Activated T-helper 17 cell treated with anti-CD3 and anti-CD28 coated beads, Interleukin-2, amount 50 U/mL, for 72 hours (primary cell): ENCODE measurements around the gene MED29. TPM values are rescaled to one million over a fixed set of nuclear protein-coding genes. Genes with fewer than 3 reads are reported as not detected.
"Not testable (repeated sequence)": the region's sequence is repeated elsewhere in the genome, so short reads cannot be mapped to it uniquely, and the experiment has no call there.

Experiments used
- ATAC-seq: fragments of 150-1000 bp; cut with Tn5 transposase; replicated peaks from 2 replicates; pipeline ENCODE4 v1.10.0; 2021; ENCODE audit warnings: mild to moderate bottlenecking, moderate library complexity
- H3K27ac Mint-ChIP-seq: one replicate; pipeline ENCODE4 v1.8.0; 2022; ENCODE audit warnings: mixed read lengths
- H3K27me3 Mint-ChIP-seq: one replicate; pipeline ENCODE4 v1.8.0; 2022; ENCODE audit warnings: mixed read lengths
- H3K36me3 Mint-ChIP-seq: one replicate; pipeline ENCODE4 v1.8.0; 2022; ENCODE audit warnings: low read depth, mild to moderate bottlenecking, mixed read lengths
- H3K4me1 Mint-ChIP-seq: one replicate; pipeline ENCODE4 v1.8.0; 2022; ENCODE audit warnings: mixed read lengths
- H3K4me3 Mint-ChIP-seq: one replicate; pipeline ENCODE4 v1.8.0; 2022; ENCODE audit warnings: mild to moderate bottlenecking, mixed read lengths
- H3K9me3 Mint-ChIP-seq: one replicate; pipeline ENCODE4 v1.8.0; 2022; ENCODE audit warnings: mixed read lengths
- total RNA-seq, 2 donors: library from RNA; stranded (reverse); gene quantifications; one replicate each; pipeline ENCODE4 v1.2.3, GENCODE V29; 2022

The MED29 gene
- total RNA-seq, 2 donors from 2014 or later, result 24.6 to 27.7 TPM

DNA sequence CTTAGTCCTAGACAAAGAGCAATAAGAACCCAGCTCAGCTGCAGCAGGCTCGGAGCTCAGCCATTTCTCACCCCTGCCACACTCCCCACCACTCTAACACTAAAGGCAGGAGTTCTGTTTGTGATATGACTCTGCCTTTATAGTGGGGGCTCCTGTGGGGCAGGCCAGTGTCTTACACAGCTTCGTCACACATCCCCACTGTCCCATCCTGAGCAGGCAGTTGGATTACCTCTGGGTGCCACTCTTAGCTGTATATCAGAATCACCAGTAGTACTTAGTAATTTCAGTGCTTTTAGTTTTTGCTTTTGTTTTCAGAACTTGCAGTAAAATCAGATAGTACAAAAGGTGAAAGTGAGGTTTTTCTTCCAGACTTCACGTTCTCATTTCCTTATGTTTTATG is 32.2 kb upstream of the MED29 start:
- Mint-ChIP-seq H3K4me1 (peaks cover 5% of the 10 kb centered on the region), H3K4me3 (no peak overlapping the region), H3K27ac (no peak overlapping the region), H3K36me3 (peaks cover 93% of the 10 kb centered on the region), H3K27me3 (no peaks in the 10 kb centered on the region), H3K9me3 (no peaks in the 10 kb centered on the region)
- ATAC-seq, result peak; percentile 32

DNA sequence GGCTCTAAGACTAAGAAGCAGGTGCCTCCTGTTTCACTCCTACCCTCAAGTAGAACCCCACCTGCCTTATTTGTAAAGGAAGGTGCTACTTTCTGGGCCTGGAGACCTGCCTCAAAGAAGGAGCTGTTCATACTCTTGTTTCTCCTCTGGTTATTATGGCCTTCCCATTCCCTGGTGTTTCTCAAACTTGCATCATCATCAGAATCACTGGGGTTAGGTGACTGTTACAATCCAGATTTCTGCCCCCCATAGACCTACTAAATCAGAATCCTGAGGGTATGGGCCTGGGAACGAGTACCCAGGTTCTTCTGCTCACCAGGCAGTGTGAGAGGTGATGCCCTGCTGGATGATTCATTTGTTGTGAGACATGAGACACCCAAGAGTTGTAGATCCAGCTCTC is 30.6 kb upstream of the MED29 start:
- Mint-ChIP-seq H3K4me3 (no peak overlapping the region), H3K4me1 (peaks cover 4% of the 10 kb centered on the region), H3K9me3 (no peaks in the 10 kb centered on the region), H3K27me3 (no peaks in the 10 kb centered on the region), H3K36me3 (peaks cover 92% of the 10 kb centered on the region), H3K27ac (no peak overlapping the region)
- ATAC-seq, result no peak

DNA sequence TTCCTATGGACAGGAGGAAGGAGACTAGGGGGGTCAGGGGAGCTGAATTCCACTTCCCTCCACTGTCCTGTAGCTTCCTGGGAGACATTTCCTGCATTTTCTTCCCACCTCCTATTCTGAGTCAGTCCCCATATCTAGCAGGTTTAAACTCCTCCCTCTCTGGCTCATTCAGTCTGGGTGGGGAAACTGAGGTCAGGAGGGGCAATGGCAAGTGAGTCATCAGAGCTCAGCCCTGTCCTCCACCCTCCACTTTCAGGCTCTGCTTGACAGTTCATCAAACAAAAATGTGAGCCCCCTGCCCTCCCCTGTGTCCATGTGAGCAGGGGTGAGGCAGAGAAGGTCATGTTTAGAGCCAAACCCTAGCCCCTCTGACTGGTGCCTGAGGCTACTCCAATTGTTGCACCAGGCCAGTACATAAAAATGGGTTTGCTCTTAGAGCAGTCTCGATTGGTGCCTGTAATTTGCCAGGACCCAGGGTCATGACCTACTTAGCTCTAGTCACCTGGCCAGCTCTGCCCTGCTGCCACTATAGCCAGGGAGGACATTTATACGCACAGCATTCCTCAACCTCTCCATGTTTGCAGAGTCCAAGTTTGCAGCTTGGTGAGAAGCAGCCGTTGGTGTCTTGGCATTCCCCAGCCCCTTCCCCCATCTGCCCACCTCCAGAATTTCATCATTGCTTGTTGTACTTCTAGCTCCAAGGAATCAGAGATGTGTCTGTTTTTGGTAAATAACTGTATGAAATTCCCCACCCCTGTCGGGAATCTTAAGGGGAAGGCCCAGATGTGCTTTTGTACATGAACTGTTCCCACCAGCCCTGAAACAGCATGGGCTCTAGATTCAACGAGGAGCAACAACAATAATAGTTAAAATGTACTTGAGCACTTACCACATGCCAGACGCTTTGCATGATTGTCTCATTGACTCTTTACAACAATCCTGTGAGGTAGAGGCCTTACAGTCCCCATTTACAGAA is 28.2 kb upstream of the MED29 start:
- Mint-ChIP-seq H3K9me3 (no peaks in the 10 kb centered on the region), H3K27me3 (no peaks in the 10 kb centered on the region), H3K4me1 (peaks cover 4% of the 10 kb centered on the region), H3K36me3 (peaks cover 78% of the 10 kb centered on the region), H3K27ac (peak overlapping the region; percentile 72), H3K4me3 (no peak overlapping the region)
- no peak for ATAC-seq

DNA sequence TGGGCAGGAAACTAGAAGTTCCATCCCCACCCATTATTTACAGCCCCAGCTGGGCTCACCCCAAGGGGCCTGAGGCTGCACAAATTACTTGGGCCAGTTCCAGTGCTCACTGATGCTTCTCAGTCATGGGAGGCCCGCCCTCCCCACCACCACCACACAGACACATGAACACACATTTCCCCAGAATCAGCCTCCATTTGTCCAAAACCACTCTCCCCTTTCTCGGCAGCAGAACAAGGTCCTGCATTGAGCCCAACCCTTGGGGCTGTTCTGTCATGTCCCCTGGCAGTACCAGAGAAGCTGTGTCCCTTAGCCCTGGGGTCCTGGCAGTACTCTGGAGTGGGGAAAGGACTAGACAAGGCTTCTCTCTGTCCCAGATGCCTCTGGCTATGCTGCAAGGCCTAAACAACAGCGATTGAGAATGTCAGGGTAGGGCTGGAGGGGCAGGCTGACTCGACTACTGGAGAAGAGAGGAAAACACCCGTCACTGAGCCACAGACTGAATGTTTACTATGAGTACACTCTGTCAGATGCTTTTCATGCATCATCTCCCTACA is 27.2 kb upstream of the MED29 start:
- H3K4me1 Mint-ChIP-seq, result peaks cover 4% of the 10 kb centered on the region
- no peaks in the 10 kb centered on the region for H3K27me3 Mint-ChIP-seq
- no peak overlapping the region for H3K4me3 Mint-ChIP-seq
- peak; percentile 60 for ATAC-seq
- no peaks in the 10 kb centered on the region for H3K9me3 Mint-ChIP-seq
- peak overlapping the region; percentile 72 for H3K27ac Mint-ChIP-seq
- H3K36me3 Mint-ChIP-seq, result peaks cover 78% of the 10 kb centered on the region

DNA sequence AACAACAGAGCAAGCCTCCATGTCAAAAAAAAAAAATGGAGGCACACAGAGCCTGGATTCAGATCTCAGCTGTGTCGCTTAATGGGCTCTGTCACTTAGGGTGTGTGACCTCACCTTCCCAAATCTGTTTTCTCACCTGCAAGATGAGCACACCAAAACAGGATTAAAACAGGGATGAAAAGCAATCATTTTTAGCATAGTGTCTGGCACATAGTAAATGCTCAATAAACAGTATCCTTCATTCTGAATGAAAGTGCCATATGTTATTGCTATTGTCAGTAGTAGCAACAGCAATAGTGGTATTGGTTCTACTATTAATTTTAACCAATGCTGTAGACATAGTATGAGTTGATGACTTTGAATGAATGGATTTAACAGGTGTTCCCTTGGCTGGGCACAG is 25.6 kb upstream of the MED29 start:
- Mint-ChIP-seq H3K9me3 (no peaks in the 10 kb centered on the region), H3K27me3 (no peaks in the 10 kb centered on the region), H3K4me1 (peaks cover 4% of the 10 kb centered on the region), H3K4me3 (no peak overlapping the region), H3K27ac (peak overlapping the region; percentile 62), H3K36me3 (peaks cover 78% of the 10 kb centered on the region)
- no peak for ATAC-seq

DNA sequence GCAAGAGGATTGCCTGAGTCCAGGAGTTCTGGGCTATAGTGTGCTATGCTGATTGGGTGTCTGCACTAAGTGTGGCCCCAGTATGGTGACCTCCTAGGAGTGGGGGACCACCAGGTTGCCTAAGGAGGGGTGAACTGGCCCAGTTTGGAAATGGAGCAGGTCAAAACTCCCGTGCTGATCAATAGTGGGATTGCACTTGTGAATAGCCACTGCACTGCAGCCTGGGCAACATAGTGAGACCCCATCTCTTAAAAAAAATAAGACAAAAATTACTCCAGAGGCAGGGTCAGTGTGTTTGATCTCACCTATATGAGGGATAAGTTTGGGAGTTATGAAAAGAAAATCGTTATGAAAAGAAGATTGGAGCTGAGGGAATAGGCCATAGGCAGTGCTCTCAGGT is 22.0 kb upstream of the MED29 start:
- peaks cover 80% of the 10 kb centered on the region for H3K36me3 Mint-ChIP-seq

DNA sequence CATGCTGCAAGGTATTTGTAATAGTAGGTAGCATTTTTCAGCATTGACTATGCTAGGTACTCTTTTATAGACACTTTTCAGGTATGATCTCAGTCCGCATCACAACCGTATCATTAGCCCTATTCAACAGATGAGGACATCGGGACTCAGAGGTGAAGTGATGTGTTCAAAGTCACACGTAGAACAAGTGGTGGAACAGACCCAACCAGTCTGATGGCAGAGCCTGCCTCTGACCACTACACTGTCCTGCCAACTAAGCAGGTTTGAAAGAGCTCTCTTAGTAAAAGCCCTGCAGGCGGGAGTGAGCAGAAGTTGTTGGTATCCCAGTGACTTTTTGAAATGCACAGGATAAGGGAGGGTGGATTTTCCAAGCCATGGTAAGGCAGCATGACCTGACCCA is 20.4 kb upstream of the MED29 start:
- Mint-ChIP-seq H3K27me3 (no peaks in the 10 kb centered on the region), H3K27ac (peak overlapping the region; percentile 11), H3K4me3 (no peak overlapping the region), H3K36me3 (peaks cover 81% of the 10 kb centered on the region), H3K4me1 (no peaks in the 10 kb centered on the region), H3K9me3 (no peaks in the 10 kb centered on the region)
- ATAC-seq, result no peak

More for the DNA sequence above, 22.0 kb upstream of the MED29 start:
- Mint-ChIP-seq H3K4me1 (no peaks in the 10 kb centered on the region), H3K4me3 (no peak overlapping the region), H3K27ac (no peak overlapping the region), H3K9me3 (no peaks in the 10 kb centered on the region), H3K27me3 (no peaks in the 10 kb centered on the region)
- no peak for ATAC-seq

DNA sequence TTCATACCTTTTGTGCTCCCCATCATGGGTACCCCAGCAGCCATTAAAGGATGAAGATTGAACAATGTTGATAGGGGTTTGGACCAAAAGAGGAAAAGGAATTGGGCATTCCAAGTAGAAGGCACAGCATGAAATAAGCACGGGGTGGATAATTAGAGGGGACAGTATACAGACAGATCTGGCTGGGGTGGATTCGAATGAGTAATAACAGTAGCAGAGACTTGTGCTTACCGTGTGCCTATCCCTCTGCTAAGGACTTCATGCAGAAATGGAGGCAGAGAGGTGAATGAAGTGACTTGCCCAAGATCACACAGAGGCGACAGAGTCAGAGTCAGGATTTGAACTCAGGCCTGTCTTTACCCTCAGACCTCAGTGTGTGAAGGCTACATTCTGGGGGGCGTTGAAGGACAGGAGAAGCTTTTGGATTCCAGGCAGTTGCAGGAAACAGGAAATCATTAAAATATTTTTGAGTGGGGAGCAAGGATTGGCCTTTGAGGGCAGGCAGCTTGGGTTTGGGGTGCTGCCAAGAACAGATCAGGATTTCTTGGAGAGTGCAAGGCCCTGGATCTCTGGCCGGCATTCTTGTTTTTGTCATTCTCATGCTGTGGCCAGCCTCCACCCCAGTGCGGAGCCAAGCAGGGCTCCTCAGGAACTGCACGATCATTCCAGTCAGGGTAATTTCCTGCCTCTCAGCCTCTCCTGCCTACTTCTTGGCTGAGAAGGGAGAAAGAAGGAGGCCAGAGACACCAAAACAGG is 19.0 kb upstream of the MED29 start:
- Mint-ChIP-seq H3K4me1 (peaks cover 5% of the 10 kb centered on the region), H3K9me3 (no peaks in the 10 kb centered on the region), H3K27ac (peak overlapping the region; percentile 11), H3K4me3 (no peak overlapping the region), H3K27me3 (no peaks in the 10 kb centered on the region), H3K36me3 (peaks cover 92% of the 10 kb centered on the region)
- no peak for ATAC-seq

DNA sequence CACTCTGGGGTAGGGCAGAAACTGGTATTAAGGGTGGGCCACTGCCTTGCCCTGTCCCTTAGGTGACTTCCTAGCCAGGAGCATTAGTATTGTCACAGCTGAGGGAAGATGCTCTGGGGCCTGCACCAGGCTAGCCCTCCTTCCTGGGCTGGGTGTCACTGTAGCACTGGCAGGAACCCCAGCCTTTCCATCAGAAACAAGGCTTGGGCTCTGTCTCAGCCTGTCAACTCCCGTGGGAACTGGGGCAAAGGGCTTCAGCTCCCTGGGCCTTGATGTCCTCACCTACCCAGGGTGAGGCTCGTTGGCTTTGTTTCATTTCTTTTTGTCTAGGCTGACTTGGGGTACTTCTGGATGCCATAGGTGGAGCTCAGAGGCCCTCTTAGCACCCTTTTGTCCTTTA is 18.2 kb upstream of the MED29 start:
- Mint-ChIP-seq H3K27me3 (no peaks in the 10 kb centered on the region), H3K4me3 (no peak overlapping the region), H3K36me3 (peaks cover 95% of the 10 kb centered on the region), H3K4me1 (peaks cover 5% of the 10 kb centered on the region), H3K27ac (no peak overlapping the region), H3K9me3 (no peaks in the 10 kb centered on the region)
- no peak for ATAC-seq

DNA sequence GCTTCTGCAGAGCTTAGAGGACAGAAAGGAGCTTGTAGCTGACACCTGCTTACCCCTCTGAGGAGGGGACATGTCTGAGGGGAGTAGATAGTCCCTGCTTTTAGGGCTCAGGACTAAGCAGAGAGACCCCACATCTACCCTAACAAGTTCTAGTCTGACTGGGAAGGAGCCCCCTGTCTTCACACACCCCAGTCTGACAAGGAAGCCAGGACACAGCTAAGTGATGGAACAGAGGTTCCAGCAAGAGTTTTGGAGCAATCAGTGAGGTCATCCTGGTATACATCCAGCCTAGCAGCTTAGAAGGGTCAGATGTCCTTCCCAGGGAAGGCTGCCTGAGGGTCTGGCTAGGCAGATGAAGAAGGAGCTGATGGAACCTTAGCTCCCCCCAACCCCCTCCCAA is 15.2 kb upstream of the MED29 start:
- no peak for ATAC-seq
- Mint-ChIP-seq H3K4me3 (no peak overlapping the region), H3K27ac (no peak overlapping the region), H3K36me3 (peaks cover 93% of the 10 kb centered on the region), H3K4me1 (peaks cover 5% of the 10 kb centered on the region), H3K9me3 (no peaks in the 10 kb centered on the region), H3K27me3 (no peaks in the 10 kb centered on the region)

DNA sequence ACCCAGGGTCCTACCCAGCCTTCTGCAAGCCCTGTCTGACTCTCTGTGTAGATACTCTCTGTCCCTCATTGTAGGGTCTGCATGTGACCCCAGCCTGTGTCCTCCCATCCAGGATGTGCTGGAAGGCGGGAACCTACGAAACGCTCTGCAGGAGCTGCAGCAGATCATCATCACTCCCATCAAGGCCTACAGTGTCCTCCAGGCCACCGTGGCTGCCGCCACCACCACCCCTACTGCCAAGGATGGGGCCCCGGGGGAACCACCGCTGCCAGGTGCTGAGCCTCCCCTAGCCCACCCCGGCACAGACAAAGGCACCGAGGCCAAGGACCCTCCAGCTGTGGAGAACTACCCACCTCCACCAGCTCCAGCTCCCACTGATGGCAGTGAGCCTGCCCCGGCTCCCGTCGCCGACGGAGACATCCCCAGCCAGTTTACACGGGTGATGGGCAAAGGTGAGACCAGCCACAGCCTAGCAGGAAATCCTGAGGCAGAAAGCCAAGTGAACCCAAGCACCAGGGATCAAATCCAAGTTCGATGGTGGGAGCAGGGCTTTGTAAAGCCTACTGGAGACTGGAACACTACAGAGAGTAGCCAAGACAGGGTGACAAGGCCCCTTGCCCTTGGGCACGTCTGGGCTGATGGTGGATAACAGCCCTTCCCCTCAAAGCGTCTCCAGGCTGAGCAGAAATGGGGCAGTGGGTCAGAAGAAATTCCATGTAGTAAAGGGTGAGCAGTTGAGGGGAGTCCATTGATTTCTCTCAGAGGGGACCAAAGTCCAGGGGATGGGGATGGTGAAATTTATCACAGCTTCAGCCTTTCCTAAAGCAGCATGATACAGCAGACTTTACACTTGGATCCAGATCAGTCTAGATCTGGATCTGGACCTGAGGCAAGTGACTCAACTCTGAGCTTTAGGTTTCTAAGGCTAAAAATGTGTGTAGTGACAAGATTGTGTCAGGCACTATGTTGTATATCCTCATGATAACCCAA is 13.5 kb upstream of the MED29 start:
- ATAC-seq, result no peak
- peaks cover 11% of the 10 kb centered on the region for H3K4me1 Mint-ChIP-seq
- H3K4me3 Mint-ChIP-seq, result no peak overlapping the region
- H3K36me3 Mint-ChIP-seq, result peaks cover 93% of the 10 kb centered on the region
- peak overlapping the region; percentile 37 for H3K27ac Mint-ChIP-seq
- H3K9me3 Mint-ChIP-seq, result no peaks in the 10 kb centered on the region
- H3K27me3 Mint-ChIP-seq, result no peaks in the 10 kb centered on the region

DNA sequence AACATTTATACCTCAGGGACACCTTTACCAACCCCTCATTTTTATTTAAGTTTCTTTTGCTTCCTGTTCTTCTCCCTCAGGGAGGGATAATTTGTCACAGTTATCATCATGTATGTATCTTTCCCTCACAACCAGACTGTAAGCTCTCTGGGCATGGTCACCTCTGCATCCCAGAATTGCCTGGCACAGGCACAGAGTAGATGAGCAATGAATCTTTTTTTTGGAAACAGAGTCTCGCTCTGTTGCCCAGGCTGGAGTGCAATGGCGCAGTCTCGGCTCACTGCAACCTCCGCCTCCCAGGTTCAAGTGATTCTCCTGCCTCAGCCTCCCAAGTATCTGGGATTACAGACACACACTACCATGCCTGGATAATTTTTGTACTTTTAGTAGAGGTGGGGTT is 11.8 kb upstream of the MED29 start:
- not testable (repeated sequence) for ATAC-seq, H3K4me3 Mint-ChIP-seq, H3K9me3 Mint-ChIP-seq, H3K27me3 Mint-ChIP-seq
- Mint-ChIP-seq H3K36me3 (peaks cover 98% of the 10 kb centered on the region), H3K27ac (peak overlapping the region; percentile 37), H3K4me1 (peaks cover 11% of the 10 kb centered on the region)

DNA sequence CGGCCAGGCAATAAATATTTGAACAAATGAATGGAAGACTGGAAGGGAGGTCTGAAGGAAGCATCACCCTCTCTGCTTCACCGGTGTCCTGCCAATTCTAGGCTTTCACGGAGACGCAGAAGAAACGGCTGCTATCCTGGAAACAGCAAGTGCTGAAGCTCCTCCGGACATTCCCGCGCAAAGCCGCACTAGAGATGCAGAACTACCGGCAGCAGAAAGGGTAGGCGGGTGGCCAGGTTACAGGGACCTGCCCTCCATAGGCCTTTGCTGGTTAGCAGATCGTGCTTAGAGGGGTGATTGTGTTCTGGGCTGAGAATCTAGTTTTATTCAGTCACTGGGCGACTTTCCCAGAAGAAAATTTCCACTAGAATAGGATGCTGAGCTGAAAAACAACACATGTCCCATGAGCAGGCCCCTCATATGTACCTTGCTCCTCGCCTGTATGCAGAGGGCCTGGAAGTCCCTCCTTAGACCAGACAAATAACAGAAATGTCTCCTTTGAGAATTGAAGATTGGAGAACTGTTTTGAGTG is 11.2 kb upstream of the MED29 start:
- ATAC-seq, result no peak
- H3K27ac Mint-ChIP-seq, result peak overlapping the region; percentile 37
- no peaks in the 10 kb centered on the region for H3K27me3 Mint-ChIP-seq
- H3K4me3 Mint-ChIP-seq, result no peak overlapping the region
- peaks cover 11% of the 10 kb centered on the region for H3K4me1 Mint-ChIP-seq
- H3K9me3 Mint-ChIP-seq, result no peaks in the 10 kb centered on the region
- peaks cover 98% of the 10 kb centered on the region for H3K36me3 Mint-ChIP-seq
